ENCODE measurements around the gene KCNQ1OT1.

DNA sequence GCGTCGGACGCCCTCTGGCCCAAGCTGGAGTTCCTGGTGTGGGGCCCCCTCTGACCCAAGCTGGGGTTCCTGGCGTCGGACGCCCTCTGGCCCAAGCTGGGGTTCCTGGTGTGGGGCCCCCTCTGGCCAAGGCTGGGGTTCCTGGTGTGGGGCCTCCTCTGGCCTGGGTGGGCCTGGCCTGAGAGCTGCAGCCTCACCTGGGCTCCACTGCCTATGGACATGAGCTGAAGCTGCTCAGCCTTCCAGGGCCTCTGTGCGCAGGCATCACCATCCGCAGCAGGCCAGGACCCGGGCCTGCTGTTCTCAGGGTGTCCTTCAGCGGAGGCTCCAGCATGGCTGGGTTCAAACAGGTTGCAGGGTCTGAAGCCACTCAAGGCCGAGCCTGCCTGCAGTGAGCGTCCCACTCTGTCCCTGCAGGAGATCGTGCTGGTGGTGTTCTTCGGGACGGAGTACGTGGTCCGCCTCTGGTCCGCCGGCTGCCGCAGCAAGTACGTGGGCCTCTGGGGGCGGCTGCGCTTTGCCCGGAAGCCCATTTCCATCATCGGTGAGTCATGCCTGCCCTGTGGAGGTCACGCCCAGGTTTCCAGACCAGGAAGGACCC, 129.5 kb downstream of the KCNQ1OT1 start:
- TF ChIP-seq, protein P1, sequence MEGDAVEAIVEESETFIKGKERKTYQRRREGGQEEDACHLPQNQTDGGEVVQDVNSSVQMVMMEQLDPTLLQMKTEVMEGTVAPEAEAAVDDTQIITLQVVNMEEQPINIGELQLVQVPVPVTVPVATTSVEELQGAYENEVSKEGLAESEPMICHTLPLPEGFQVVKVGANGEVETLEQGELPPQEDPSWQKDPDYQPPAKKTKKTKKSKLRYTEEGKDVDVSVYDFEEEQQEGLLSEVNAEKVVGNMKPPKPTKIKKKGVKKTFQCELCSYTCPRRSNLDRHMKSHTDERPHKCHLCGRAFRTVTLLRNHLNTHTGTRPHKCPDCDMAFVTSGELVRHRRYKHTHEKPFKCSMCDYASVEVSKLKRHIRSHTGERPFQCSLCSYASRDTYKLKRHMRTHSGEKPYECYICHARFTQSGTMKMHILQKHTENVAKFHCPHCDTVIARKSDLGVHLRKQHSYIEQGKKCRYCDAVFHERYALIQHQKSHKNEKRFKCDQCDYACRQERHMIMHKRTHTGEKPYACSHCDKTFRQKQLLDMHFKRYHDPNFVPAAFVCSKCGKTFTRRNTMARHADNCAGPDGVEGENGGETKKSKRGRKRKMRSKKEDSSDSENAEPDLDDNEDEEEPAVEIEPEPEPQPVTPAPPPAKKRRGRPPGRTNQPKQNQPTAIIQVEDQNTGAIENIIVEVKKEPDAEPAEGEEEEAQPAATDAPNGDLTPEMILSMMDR (IDR thresholded peaks at IDR 0.05; ENCODE audit: low read length) = no peak
- no peak for TF ChIP-seq EZH2 (optimal IDR thresholded peaks at IDR 0.05; ENCODE audit: low read depth, low read length)
- no peak for TF ChIP-seq EZH2phosphoT487 (IDR thresholded peaks at IDR 0.05; ENCODE audit: low read length)
